Suprapubic skin (tissue), 3 donors: ENCODE results near the gene ANKRD44.

Experiments used
- POLR2AphosphoS5 ChIP-seq, 3 donors: sonication (generic); formaldehyde crosslinking; IDR thresholded peaks; one replicate each; pipeline ENCODE4 v1.6.1; 2017; ENCODE audit warnings: antibody characterized with exemption in 3 of 3
- TF ChIP-seq, protein P1 (sequence below), 2 donors: fragments of 200-600 bp in 1 of 2; fragments of 450-650 bp in 1 of 2; sonication (generic) in 1 of 2; IDR thresholded peaks; one replicate each; pipeline ENCODE4 v1.5.1; 2016 to 2019; ENCODE audit warnings: antibody characterized with exemption in 2 of 2, mild to moderate bottlenecking in 1 of 2, moderate library complexity in 1 of 2

DNA sequence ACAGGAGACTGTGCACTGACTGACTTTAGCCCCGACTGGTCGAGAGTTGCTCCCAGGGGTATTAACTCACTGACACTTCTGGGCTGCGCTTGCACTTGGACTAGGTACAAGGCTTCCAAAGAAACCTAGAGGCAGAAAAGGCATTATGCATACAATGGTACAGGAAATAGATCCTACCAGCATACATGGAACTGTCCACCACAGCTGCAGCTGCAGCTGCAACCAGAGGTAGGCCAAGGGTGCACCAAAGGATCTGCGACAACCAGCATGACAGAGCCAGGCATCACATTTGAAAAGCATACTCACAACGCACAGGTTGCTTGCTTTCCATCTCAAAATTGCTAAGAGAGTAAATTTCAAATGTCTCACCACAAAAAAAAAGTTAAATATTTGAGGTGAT, 361.5 kb downstream of the ANKRD44 start:
- TF ChIP-seq, protein P1, sequence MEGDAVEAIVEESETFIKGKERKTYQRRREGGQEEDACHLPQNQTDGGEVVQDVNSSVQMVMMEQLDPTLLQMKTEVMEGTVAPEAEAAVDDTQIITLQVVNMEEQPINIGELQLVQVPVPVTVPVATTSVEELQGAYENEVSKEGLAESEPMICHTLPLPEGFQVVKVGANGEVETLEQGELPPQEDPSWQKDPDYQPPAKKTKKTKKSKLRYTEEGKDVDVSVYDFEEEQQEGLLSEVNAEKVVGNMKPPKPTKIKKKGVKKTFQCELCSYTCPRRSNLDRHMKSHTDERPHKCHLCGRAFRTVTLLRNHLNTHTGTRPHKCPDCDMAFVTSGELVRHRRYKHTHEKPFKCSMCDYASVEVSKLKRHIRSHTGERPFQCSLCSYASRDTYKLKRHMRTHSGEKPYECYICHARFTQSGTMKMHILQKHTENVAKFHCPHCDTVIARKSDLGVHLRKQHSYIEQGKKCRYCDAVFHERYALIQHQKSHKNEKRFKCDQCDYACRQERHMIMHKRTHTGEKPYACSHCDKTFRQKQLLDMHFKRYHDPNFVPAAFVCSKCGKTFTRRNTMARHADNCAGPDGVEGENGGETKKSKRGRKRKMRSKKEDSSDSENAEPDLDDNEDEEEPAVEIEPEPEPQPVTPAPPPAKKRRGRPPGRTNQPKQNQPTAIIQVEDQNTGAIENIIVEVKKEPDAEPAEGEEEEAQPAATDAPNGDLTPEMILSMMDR (IDR thresholded peaks at IDR 0.05), result no peak
- no peak for TF ChIP-seq POLR2AphosphoS5 (IDR thresholded peaks at IDR 0.05)
